ENCODE data around the gene ADCY5. TPM values are rescaled to one million over a fixed set of nuclear protein-coding genes. Genes with fewer than 3 reads are reported as not detected.

The ADCY5 gene
- total RNA-seq, 1 donor from 2014 or later, result 0.67 TPM

- DNase-seq (ENCODE audit: low read depth), result no peak
- no peak for TF ChIP-seq CTCF (IDR thresholded peaks at IDR 0.05; ENCODE audit: insufficient read depth, low read length, poor library complexity, severe bottlenecking)
- Histone ChIP-seq H3K4me3 (ENCODE audit: low read depth, low read length) (no peak overlapping the region), H3K27me3 (ENCODE audit: control insufficient read depth, insufficient read depth, low read length) (peaks cover 43% of the 10 kb centered on the region), H3K36me3 (ENCODE audit: control insufficient read depth, insufficient read depth, low read length) (no peaks in the 10 kb centered on the region)
Measured at GRCh38 chr3:123399653-123400052, 49.2 kb downstream of the ADCY5 start.

- H3K27me3 ChIP-seq (ENCODE audit: control insufficient read depth, insufficient read depth, low read length), result peaks cover 40% of the 10 kb centered on the region
- H3K36me3 ChIP-seq (ENCODE audit: control insufficient read depth, insufficient read depth, low read length), result no peaks in the 10 kb centered on the region
- DNase-seq (ENCODE audit: low read depth), result no peak
- no peak for TF ChIP-seq CTCF (IDR thresholded peaks at IDR 0.05; ENCODE audit: insufficient read depth, low read length, poor library complexity, severe bottlenecking)
- no peak overlapping the region for H3K4me3 ChIP-seq (ENCODE audit: low read depth, low read length)
Measured at GRCh38 chr3:123397921-123398785, 50.7 kb downstream of the ADCY5 start.

GRCh38 chr3:123397050-123397590, 51.8 kb downstream of the ADCY5 start:
- DNase-seq (ENCODE audit: low read depth), result no peak
- no peak overlapping the region for H3K4me3 ChIP-seq (ENCODE audit: low read depth, low read length)
- no peaks in the 10 kb centered on the region for H3K36me3 ChIP-seq (ENCODE audit: control insufficient read depth, insufficient read depth, low read length)
- TF ChIP-seq CTCF (IDR thresholded peaks at IDR 0.05; ENCODE audit: insufficient read depth, low read length, poor library complexity, severe bottlenecking), result no peak
- peaks cover 42% of the 10 kb centered on the region for H3K27me3 ChIP-seq (ENCODE audit: control insufficient read depth, insufficient read depth, low read length)

GRCh38 chr3:123396171-123397049, 52.5 kb downstream of the ADCY5 start:
- no peak overlapping the region for H3K4me3 ChIP-seq (ENCODE audit: low read depth, low read length)
- peaks cover 36% of the 10 kb centered on the region for H3K27me3 ChIP-seq (ENCODE audit: control insufficient read depth, insufficient read depth, low read length)
- H3K36me3 ChIP-seq (ENCODE audit: control insufficient read depth, insufficient read depth, low read length), result no peaks in the 10 kb centered on the region
- no peak for DNase-seq (ENCODE audit: low read depth)
- TF ChIP-seq CTCF (IDR thresholded peaks at IDR 0.05; ENCODE audit: insufficient read depth, low read length, poor library complexity, severe bottlenecking), result no peak

GRCh38 chr3:123395235-123395634, 53.7 kb downstream of the ADCY5 start:
- peaks cover 36% of the 10 kb centered on the region for H3K27me3 ChIP-seq (ENCODE audit: control insufficient read depth, insufficient read depth, low read length)
- H3K4me3 ChIP-seq (ENCODE audit: low read depth, low read length), result no peak overlapping the region
- no peak for DNase-seq (ENCODE audit: low read depth)
- H3K36me3 ChIP-seq (ENCODE audit: control insufficient read depth, insufficient read depth, low read length), result no peaks in the 10 kb centered on the region
- no peak for TF ChIP-seq CTCF (IDR thresholded peaks at IDR 0.05; ENCODE audit: insufficient read depth, low read length, poor library complexity, severe bottlenecking)

All from kidney epithelial cell (primary cell).